Measurements from ENCODE around the gene PNO1.

- TF ChIP-seq, protein P1, sequence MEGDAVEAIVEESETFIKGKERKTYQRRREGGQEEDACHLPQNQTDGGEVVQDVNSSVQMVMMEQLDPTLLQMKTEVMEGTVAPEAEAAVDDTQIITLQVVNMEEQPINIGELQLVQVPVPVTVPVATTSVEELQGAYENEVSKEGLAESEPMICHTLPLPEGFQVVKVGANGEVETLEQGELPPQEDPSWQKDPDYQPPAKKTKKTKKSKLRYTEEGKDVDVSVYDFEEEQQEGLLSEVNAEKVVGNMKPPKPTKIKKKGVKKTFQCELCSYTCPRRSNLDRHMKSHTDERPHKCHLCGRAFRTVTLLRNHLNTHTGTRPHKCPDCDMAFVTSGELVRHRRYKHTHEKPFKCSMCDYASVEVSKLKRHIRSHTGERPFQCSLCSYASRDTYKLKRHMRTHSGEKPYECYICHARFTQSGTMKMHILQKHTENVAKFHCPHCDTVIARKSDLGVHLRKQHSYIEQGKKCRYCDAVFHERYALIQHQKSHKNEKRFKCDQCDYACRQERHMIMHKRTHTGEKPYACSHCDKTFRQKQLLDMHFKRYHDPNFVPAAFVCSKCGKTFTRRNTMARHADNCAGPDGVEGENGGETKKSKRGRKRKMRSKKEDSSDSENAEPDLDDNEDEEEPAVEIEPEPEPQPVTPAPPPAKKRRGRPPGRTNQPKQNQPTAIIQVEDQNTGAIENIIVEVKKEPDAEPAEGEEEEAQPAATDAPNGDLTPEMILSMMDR (IDR thresholded peaks at IDR 0.05): no peak
- TF ChIP-seq CBX2 (IDR thresholded peaks at IDR 0.05; ENCODE audit: borderline replicate concordance, low read depth): no peak
- TF ChIP-seq, protein P2, sequence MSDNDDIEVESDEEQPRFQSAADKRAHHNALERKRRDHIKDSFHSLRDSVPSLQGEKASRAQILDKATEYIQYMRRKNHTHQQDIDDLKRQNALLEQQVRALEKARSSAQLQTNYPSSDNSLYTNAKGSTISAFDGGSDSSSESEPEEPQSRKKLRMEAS (IDR thresholded peaks at IDR 0.05): no peak
- no peak for TF ChIP-seq RCOR1 (IDR thresholded peaks at IDR 0.05; ENCODE audit: low read depth, low read length)
- TF ChIP-seq POLR2A (IDR thresholded peaks at IDR 0.05; ENCODE audit: low read length): no peak
- TF ChIP-seq, protein P3, sequence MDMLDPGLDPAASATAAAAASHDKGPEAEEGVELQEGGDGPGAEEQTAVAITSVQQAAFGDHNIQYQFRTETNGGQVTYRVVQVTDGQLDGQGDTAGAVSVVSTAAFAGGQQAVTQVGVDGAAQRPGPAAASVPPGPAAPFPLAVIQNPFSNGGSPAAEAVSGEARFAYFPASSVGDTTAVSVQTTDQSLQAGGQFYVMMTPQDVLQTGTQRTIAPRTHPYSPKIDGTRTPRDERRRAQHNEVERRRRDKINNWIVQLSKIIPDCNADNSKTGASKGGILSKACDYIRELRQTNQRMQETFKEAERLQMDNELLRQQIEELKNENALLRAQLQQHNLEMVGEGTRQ (IDR thresholded peaks at IDR 0.05): no peak
- TF ChIP-seq EHMT2 (IDR thresholded peaks at IDR 0.05; ENCODE audit: low read depth): no peak
- no peak for TF ChIP-seq RAD21 (conservative IDR thresholded peaks at IDR 0.05 in 1 of 2, IDR thresholded peaks at IDR 0.05 in 1 of 2)
- no peak for TF ChIP-seq E2F6 (IDR thresholded peaks at IDR 0.05; ENCODE audit: borderline replicate concordance, low read depth)
- no peak for TF ChIP-seq RFX5 (IDR thresholded peaks at IDR 0.05)
Observed at GRCh38 chr2:68158134-68158447, 403 bp downstream of the PNO1 start.

All from A549 (cell line).